Astrocyte (in vitro differentiated cells and primary cell): ENCODE measurements around the gene SNX32. TPM values are rescaled to one million over a fixed set of nuclear protein-coding genes. Genes with fewer than 3 reads are reported as not detected.

Experiments
- DNase-seq: peaks from one replicate; pipeline ENCODE4 v3.0.0-alpha.2; 2010; ENCODE audit warnings: low read depth
- FAIRE-seq: peaks from 2 replicates; lab custom pipeline; 2011; peaks lifted over from hg19 to GRCh38; lab: Jason Lieb, UNC
- H2AFZ ChIP-seq: 2 replicates; pipeline ENCODE4 v1.6.0; 2012; ENCODE audit warnings: low read depth, low read length, inconsistent platforms
- H3K27ac ChIP-seq: 2 replicates; pipeline ENCODE4 v1.5.1; 2011; ENCODE audit warnings: low read depth, low read length, inconsistent platforms
- H3K27me3 ChIP-seq: 2 replicates; pipeline ENCODE4 v1.6.0; 2011; ENCODE audit warnings: low read length, inconsistent platforms; ENCODE audit not compliant: insufficient read depth
- H3K36me3 ChIP-seq: 2 replicates; pipeline ENCODE4 v1.5.1; 2011; ENCODE audit warnings: low read length, inconsistent platforms; ENCODE audit not compliant: insufficient read depth
- H3K4me1 ChIP-seq: 2 replicates; pipeline ENCODE4 v1.5.1; 2011; ENCODE audit warnings: low read length, inconsistent platforms; ENCODE audit not compliant: insufficient read depth
- H3K4me2 ChIP-seq: 2 replicates; pipeline ENCODE4 v1.6.0; 2012; ENCODE audit warnings: low read length, inconsistent platforms
- H3K4me3 ChIP-seq: 2 replicates; pipeline ENCODE4 v1.5.1; 2011; ENCODE audit warnings: low read depth, mild to moderate bottlenecking, low read length, inconsistent platforms; ENCODE audit not compliant: insufficient read depth
- H3K79me2 ChIP-seq: 2 replicates; pipeline ENCODE4 v1.6.0; 2012; ENCODE audit warnings: mild to moderate bottlenecking, low read length, inconsistent platforms; ENCODE audit not compliant: insufficient read depth
- H3K9ac ChIP-seq: 2 replicates; pipeline ENCODE4 v1.6.0; 2012; ENCODE audit warnings: mild to moderate bottlenecking, low read length, inconsistent platforms
- H3K9me3 ChIP-seq: 2 replicates; pipeline ENCODE4 v1.5.1; 2012; ENCODE audit warnings: low read depth, mild to moderate bottlenecking, low read length, inconsistent platforms; ENCODE audit not compliant: insufficient read depth
- H4K20me1 ChIP-seq: 2 replicates; pipeline ENCODE4 v1.6.0; 2012; ENCODE audit warnings: low read length, inconsistent platforms; ENCODE audit not compliant: insufficient read depth
- H3K27ac Mint-ChIP-seq: one replicate; pipeline ENCODE4 v1.8.0; 2021; ENCODE audit warnings: mild to moderate bottlenecking, mixed read lengths; ENCODE audit not compliant: unreplicated experiment
- H3K27me3 Mint-ChIP-seq: one replicate; pipeline ENCODE4 v1.8.0; 2021; ENCODE audit warnings: low read depth, mixed read lengths; ENCODE audit not compliant: unreplicated experiment
- H3K36me3 Mint-ChIP-seq: one replicate; pipeline ENCODE4 v1.8.0; 2021; ENCODE audit warnings: low read depth, mixed read lengths; ENCODE audit not compliant: unreplicated experiment
- H3K4me1 Mint-ChIP-seq: one replicate; pipeline ENCODE4 v1.8.0; 2021; ENCODE audit warnings: low read depth, mixed read lengths; ENCODE audit not compliant: unreplicated experiment
- H3K4me3 Mint-ChIP-seq: one replicate; pipeline ENCODE4 v1.8.0; 2021; ENCODE audit warnings: mild to moderate bottlenecking, moderate library complexity, mixed read lengths; ENCODE audit not compliant: unreplicated experiment
- H3K9me3 Mint-ChIP-seq: one replicate; pipeline ENCODE4 v1.8.0; 2021; ENCODE audit warnings: mild to moderate bottlenecking, mixed read lengths; ENCODE audit not compliant: unreplicated experiment
- EZH2 ChIP-seq: IDR thresholded peaks from 2 replicates; pipeline ENCODE4 v1.6.1; 2012; ENCODE audit warnings: mild to moderate bottlenecking, low read length, inconsistent platforms; ENCODE audit not compliant: insufficient read depth
- total RNA-seq: library from RNA; stranded (reverse); gene quantifications from 2 replicates; pipeline ENCODE4 v1.2.1, GENCODE V29; 2021
- TF ChIP-seq, protein P1 (sequence below): IDR thresholded peaks from 2 replicates; pipeline ENCODE4 v1.5.1; 2011; ENCODE audit warnings: low read depth, mild to moderate bottlenecking, inconsistent platforms, low read length, moderate library complexity; ENCODE audit not compliant: insufficient read depth

Gene SNX32
- total RNA-seq, 1 donor from 2014 or later: 1.2 TPM

DNA sequence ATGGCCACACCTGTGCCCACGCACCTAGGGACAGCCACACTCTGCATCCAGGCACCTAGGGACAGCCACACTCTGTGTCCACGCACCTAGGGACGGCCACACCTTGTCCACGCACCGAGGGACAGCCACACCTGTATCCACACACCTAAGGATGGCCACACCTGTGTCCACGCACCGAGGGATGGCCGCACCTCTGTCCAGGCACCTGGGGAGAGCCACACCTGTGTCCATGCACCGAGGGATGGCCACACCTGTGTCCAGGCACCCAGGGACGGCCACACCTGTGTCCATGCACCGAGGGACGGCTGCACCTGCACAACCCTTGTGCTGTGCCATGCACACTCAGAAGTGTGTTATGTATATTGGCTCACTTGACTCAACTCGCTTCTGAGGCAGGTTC lies 36.1 kb upstream of the SNX32 start:
- H3K4me3 ChIP-seq: no peak overlapping the region
- H3K79me2 ChIP-seq: no peaks in the 10 kb centered on the region
- FAIRE-seq (no peak), DNase-seq (no peak)
- no peak overlapping the region for H3K27ac Mint-ChIP-seq
- H3K27me3 Mint-ChIP-seq: peaks cover 53% of the 10 kb centered on the region
- no peak overlapping the region for H2AFZ ChIP-seq
- no peaks in the 10 kb centered on the region for H3K4me1 ChIP-seq
- H3K9me3 Mint-ChIP-seq: no peaks in the 10 kb centered on the region
- no peaks in the 10 kb centered on the region for H3K9me3 ChIP-seq
- no peak overlapping the region for H3K27ac ChIP-seq
- peaks cover 11% of the 10 kb centered on the region for H3K27me3 ChIP-seq
- no peak overlapping the region for H3K4me3 Mint-ChIP-seq
- no peak for TF ChIP-seq EZH2
- TF ChIP-seq, protein P1, sequence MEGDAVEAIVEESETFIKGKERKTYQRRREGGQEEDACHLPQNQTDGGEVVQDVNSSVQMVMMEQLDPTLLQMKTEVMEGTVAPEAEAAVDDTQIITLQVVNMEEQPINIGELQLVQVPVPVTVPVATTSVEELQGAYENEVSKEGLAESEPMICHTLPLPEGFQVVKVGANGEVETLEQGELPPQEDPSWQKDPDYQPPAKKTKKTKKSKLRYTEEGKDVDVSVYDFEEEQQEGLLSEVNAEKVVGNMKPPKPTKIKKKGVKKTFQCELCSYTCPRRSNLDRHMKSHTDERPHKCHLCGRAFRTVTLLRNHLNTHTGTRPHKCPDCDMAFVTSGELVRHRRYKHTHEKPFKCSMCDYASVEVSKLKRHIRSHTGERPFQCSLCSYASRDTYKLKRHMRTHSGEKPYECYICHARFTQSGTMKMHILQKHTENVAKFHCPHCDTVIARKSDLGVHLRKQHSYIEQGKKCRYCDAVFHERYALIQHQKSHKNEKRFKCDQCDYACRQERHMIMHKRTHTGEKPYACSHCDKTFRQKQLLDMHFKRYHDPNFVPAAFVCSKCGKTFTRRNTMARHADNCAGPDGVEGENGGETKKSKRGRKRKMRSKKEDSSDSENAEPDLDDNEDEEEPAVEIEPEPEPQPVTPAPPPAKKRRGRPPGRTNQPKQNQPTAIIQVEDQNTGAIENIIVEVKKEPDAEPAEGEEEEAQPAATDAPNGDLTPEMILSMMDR: no peak
- no peak overlapping the region for H3K4me2 ChIP-seq
- H4K20me1 ChIP-seq: no peaks in the 10 kb centered on the region
- no peaks in the 10 kb centered on the region for H3K36me3 ChIP-seq
- no peaks in the 10 kb centered on the region for H3K4me1 Mint-ChIP-seq
- H3K9ac ChIP-seq: no peak overlapping the region
- no peaks in the 10 kb centered on the region for H3K36me3 Mint-ChIP-seq

DNA sequence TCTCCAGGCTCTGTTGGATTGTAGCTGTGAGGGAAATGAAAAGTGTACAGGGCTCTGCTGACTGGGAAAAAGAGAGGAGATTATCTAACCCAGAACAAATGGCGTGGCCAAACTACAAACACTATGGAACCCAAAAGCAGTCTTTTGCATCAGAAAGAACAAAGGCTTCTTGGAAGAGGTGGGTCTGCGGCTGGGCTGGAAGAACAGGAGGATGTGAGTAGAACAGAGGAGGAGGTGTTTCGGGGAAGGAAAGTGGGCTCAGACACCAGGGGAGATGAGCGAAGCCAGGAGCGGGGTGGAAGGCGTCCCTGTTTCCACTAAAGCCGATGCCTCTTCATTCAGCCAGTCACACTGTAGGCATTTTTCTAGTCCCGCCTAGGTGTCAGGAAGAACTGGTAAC lies 34.9 kb upstream of the SNX32 start:
- H3K4me3 Mint-ChIP-seq: no peak overlapping the region
- H3K36me3 Mint-ChIP-seq: no peaks in the 10 kb centered on the region
- peaks cover 19% of the 10 kb centered on the region for H3K27me3 ChIP-seq
- no peaks in the 10 kb centered on the region for H3K4me1 ChIP-seq
- no peak overlapping the region for H3K4me2 ChIP-seq
- no peak for TF ChIP-seq EZH2
- TF ChIP-seq, protein P1: no peak
- no peaks in the 10 kb centered on the region for H3K9me3 Mint-ChIP-seq
- H3K9me3 ChIP-seq: no peaks in the 10 kb centered on the region
- DNase-seq (no peak), FAIRE-seq (no peak)
- no peak overlapping the region for H3K9ac ChIP-seq
- no peak overlapping the region for H3K4me3 ChIP-seq
- no peak overlapping the region for H3K27ac ChIP-seq
- H3K36me3 ChIP-seq: no peaks in the 10 kb centered on the region
- H4K20me1 ChIP-seq: no peaks in the 10 kb centered on the region
- H2AFZ ChIP-seq: no peak overlapping the region
- no peaks in the 10 kb centered on the region for H3K4me1 Mint-ChIP-seq
- H3K79me2 ChIP-seq: no peaks in the 10 kb centered on the region
- no peak overlapping the region for H3K27ac Mint-ChIP-seq
- peaks cover 57% of the 10 kb centered on the region for H3K27me3 Mint-ChIP-seq

DNA sequence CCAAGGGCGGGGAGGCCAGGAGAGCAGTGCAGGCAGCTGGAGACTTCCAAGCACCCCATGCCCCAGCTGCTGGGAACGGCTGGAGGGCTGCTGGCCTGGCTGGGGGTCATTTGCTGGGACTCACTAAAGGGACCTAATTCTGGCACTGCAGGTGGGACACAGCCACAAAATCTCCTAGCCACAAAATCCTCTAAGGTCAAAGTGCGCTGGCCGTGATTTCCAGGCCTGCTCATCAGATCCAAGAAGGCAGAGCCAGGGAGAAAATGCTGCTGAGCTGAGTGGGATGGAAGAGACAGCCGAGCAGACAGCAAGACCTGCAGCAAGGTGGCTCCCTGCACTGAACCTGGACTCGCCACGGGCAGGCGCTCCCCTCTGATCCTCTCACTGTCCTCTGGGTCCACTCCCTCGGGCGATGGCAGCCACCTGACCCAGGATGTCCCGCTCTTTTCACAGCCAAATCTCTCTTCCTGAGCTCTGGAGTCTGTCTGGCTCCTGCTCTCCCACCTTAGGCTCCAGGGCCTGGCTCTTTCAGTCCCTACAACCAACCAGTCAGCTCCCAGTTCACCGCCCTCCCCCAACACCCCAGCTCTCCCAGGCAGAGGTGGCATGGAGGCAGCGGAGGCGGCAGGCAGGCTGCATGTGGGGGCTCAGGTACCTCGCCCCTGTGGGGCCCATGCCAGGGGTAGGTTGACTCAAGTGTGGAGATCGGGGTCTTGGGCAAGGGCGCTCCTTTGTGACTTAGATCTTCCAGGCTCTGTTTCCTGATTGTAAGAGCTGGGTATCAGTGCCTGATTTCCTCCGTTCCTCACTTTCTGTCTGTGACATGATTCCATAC lies 32.4 kb upstream of the SNX32 start:
- H3K4me1 Mint-ChIP-seq: no peaks in the 10 kb centered on the region
- Histone ChIP-seq H3K27me3 (peaks cover 16% of the 10 kb centered on the region), H3K79me2 (no peaks in the 10 kb centered on the region)

More for the DNA sequence above, 32.4 kb upstream of the SNX32 start:
- H3K36me3 ChIP-seq: no peaks in the 10 kb centered on the region
- Mint-ChIP-seq H3K27me3 (peaks cover 36% of the 10 kb centered on the region), H3K4me3 (no peak overlapping the region), H3K27ac (no peak overlapping the region), H3K9me3 (no peaks in the 10 kb centered on the region), H3K36me3 (no peaks in the 10 kb centered on the region)
- TF ChIP-seq EZH2: no peak
- TF ChIP-seq, protein P1: no peak
- H3K4me3 ChIP-seq: no peak overlapping the region
- DNase-seq (no peak), FAIRE-seq (no peak)
- no peak overlapping the region for H2AFZ ChIP-seq
- no peaks in the 10 kb centered on the region for H3K4me1 ChIP-seq
- no peak overlapping the region for H3K27ac ChIP-seq
- no peak overlapping the region for H3K4me2 ChIP-seq
- H4K20me1 ChIP-seq: no peaks in the 10 kb centered on the region
- H3K9ac ChIP-seq: no peak overlapping the region
- H3K9me3 ChIP-seq: no peaks in the 10 kb centered on the region
